Posterior vena cava (tissue), 2 donors: ENCODE results near the gene PLD4. TPM values are rescaled to one million over a fixed set of nuclear protein-coding genes. Genes with fewer than 3 reads are reported as not detected.
"Not testable (repeated sequence)": the region's sequence is repeated elsewhere in the genome, so short reads cannot be mapped to it uniquely, and the experiment has no call there.

Experiments
- DNase-seq: peaks from one replicate; pipeline ENCODE4 v3.0.0-alpha.2; 2020; ENCODE audit warnings: low spot score
- intact Hi-C, 2 donors: fragments of 100-400 bp; cut with DNase I; formaldehyde crosslinking; loops; one replicate each; pipeline versions ENCODE4 v1.14.1 to v1.14.2; 2022 to 2023
- total RNA-seq, 2 donors: library from RNA; stranded (reverse); fragmentation: NEBNext Ultra II Directional; extraction: Animal tissue kit (Norgen Biotek cat#: 25700); gene quantifications; one replicate each; pipeline ENCODE4 v1.2.1, GENCODE V29; 2021
- donor health status: DM: yes; HTN: yes; CAD: no.
- donor health status: DM: yes; HTN: yes; CAD: no.

PLD4 gene
- total RNA-seq, 2 donors from 2014 or later, result 0.24 TPM; not detected in 1

DNA sequence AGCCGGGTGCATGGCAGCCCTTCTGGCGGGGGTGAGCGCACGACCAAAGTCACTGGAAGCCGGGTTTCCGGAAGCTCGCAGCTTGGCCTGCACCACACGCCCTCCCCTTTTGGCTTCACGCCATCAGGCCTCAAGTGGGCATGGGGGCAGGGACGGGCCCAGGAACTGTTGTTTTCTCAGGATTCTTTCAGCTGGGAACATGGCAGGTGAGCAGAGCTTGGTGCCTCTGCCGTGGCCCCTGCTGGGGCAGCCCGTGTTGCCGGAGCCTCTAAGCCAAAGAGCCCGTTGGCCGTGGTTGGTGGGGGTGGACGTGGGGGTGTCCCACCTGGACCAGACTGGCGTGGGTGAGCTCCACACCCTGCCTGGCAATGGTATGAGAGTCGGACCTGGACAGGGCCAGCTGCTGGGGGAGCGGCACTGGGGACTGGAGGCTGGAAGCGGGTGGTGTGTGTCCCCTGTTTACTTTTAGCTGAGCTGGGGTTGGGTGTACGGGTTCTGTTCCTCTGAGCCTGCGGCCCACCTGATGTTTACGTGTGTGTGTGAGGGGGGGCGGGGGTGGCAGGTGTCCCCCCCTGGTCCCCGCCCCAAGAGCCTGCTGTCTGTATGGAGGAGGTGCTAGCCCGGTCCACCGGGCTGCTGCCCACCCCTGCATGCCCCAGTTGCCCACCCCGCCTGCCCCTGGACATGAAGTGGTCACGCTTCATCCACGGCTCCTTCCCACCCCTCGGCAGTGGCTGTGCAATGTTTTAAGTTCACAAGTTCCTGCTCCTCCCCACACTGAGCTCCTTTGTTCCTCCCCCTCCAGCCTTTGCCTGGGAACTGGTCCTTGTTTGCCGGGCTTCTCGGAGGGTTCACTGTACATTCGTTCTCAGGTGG lies 28.7 kb upstream of the PLD4 start:
- peak; percentile 80 for DNase-seq
- intact Hi-C loops, result loop anchor here (2.0 to 10.0 kb wide), 3 partner anchors 71 to 159 kb away; no protein-coding TSS in a partner anchor

DNA sequence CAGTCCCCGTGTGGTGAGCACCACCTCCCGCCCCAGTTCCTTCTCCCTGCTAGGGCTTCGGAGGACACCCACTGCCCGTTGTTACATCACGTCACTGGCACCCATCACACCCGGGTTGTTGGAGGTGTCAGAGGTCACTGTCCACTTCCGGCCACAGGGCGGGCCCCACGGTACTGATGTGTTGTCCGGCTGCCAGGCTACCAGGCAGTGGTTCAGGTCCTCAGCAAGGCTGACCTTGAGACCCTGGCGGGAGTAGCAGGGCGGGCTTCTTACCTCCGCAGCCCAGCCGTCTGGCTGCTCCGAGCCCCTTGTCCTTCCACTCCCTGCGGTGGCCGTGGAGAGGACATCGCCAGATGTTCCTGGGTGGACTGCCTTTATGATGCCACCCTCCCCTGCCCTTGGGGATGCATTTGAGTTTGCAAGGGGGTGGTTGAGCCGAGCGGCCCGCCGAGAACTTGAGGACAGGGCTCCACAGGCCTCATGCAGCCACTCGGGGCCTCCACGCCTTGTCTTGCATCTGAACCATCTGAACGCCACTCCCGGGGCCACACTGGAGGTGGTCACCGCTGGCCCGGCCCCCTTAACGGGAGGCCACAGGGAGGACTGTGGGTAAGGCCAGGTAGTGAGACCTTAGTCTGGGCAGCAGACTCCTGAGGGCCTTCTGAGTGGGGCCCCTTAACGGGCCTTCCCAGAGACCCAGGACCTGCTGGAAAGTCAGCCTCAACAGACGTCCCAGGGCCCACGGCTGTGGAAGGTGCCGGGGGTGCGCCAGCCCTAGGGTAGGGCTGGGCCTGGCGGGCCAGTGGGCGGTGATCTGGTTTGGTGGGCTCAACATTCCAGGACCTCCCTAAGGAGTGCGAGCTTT lies 27.1 kb upstream of the PLD4 start:
- intact Hi-C loops, result loop anchor here (2.0 to 10.0 kb wide), 3 partner anchors 70 to 157 kb away; no protein-coding TSS in a partner anchor

DNA sequence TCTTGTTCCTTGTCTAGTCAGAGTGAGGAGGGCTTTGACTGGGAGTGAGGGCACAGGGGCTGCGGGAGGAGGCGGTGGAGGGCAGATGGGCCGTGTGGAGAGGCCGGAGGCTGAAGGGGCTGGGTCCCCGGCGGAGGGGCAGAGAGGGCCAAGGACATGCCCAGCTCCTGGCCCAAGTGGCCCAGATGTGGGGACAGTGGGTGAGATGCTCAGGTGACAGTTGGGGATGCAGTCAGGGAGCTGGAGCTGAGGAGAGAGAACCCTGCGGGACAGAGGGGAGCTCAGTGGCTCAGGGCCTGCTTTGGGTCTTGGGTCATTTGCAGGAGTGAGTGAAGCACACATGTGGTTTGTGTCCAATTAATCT lies 26.5 kb upstream of the PLD4 start:
- no peak for DNase-seq
- intact Hi-C loops, result loop anchor here (5.0 to 10.0 kb wide), 2 partner anchors 69 to 157 kb away; no protein-coding TSS in a partner anchor

More for the DNA sequence above, 27.1 kb upstream of the PLD4 start:
- peak; percentile 80 for DNase-seq

DNA sequence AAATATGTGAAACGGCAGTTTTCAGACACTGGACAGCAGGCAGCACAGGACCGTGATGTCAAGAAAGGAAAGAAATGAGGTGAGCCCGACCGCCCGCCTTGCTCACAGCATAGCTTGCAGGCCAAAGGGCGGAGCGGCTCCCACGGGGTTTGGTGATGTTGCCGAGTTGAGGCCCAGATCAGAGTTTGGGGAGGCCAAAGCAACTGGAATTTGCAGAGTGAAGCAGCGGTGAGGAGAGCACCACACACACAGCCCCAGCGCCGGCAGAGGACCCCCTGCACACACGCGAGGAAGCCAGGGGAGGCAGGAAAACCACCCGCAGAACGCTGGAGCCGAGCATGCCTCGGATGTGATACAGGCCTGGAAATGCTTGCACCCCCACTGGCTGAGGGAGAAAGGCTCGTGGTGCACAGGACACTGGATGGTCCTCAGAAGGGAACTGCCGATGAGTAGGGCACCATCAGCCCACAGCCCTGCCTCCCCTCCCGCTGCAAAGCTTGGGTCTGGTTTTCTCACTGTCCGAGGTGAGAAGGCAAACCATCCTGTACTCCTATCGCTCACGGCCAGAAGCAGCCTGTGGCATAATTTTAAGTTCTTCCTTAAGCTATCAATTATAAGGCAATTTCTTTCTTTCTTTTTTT lies 25.7 kb upstream of the PLD4 start:
- peak; percentile 80 for DNase-seq
- intact Hi-C loops, result loop anchor here (5.0 to 10.0 kb wide), 2 partner anchors 68 to 156 kb away; no protein-coding TSS in a partner anchor

DNA sequence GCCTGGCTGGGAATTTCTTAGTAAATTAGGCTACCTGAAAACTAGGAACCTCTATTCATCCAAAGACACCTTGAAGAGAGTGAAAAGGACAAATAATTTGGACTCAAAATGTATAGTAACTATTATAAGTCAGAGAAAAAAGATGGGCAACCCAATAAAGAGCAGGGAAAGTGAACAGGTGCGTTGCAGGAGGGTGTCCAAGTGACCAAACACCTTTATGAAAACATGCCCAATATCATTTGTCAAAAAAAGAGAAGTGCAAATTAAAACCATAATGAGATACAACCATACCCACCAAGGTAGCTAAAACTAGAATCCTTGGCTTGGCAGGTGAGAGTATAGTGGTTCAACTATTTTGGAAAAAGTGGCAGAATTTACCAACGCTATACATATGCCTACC lies 24.9 kb upstream of the PLD4 start:
- intact Hi-C loops, result loop anchor here (5.0 to 10.0 kb wide), 2 partner anchors 68 to 155 kb away; no protein-coding TSS in a partner anchor
- DNase-seq, result no peak

DNA sequence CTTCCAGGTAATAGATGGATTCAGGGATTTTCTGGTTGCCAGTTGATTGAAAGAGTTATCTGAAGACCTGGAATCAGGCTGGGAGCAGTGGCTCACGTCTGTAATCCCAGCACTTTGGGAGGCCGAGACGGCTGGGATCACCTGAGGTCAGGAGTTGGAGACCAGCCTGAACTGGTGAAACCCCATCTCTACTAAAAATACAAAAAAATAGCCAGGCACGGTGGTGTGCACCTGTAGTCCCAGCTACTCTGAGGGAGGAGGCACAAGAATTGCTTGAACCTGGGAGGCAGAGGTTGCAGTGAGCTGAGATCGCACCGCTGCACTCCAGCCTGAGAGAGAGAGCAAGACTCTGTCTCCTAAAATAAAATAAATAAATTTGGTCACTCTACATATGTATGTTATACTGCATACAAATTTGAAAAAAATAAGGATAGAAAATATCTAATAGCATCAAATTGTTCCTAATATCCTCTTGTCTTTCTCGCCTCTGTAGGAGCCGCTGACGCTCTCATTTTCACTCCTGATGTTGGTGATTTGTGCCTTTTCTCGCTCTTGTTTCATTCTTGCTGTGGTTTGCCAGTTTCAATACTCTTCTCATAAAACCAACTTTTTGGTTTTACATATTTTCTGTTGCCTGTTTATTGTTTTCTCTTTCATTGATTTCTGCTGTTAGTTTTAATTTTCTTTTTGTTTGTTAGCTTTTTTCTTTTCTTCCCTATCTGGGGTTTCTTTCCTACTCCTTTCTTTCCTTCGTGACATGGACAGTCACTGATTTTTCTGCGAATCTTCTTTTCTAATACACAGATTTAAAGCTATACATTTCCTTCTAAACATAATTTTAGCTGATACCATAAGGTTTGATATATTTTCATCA lies 23.8 kb upstream of the PLD4 start:
- intact Hi-C loops, result no loop called here

DNA sequence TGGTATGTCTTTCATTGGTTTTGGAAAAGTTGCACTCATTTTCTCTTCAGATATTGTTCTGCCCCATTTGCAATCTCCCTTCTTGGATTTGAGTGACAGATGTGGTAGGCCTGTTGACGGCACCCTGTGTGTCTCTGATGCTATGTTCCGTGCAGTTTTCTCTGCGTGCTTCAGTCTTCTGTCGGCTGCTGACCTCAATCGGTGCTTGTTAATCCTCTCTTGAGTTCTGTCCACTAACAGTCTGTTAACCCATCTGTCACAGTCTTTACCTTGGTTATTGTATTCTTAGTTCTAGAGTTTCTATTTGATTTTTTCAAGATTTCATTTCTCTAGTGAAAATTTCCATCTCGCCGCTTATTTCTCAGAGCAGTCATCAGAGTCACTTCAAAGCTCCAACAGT lies 20.7 kb upstream of the PLD4 start:
- intact Hi-C loops, result no loop called here
- no peak for DNase-seq

More for the DNA sequence above, 23.8 kb upstream of the PLD4 start:
- DNase-seq, result no peak

DNA sequence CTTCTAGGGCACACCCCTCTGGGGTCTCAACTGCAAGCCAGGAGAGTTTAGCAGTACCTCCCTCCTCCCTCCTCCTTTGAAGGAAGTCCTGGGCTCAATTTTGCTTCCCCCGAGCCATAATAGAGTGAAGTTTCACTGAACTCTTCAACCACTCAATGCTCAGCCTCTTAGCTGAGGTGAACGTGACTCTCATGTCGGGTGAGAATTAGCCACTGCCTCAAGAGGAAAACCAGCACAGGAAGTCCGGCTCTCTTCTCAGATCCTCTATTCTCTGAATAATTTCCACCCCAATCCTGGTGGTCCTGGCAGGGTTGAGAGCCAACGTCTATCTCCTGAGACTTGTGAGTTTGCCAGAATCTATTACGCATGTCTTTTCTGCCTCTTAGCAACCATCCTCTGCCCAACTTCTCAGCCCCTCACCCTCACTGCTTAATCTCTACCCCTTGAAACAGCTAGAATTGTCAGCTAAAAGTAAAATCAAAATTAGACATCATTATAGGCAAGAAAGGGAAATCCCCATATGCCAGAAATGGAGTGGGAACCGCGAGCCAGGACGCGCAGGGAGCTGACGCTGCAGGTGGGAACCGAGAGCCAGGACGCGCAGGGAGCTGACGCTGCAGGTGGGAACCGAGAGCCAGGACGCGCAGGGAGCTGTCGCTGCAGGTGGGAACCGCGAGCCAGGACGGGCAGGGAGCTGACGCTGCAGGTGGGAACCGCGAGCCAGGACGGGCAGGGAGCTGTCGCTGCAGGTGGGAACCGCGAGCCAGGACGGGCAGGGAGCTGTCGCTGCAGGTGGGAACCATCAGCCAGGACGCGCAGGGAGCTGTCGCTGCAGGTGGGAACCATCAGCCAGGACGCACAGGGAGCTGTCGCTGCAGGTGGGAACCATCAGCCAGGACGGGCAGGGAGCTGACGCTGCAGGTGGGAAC lies 19.8 kb upstream of the PLD4 start:
- DNase-seq, result peak; percentile 34
- intact Hi-C loops, result not testable (repeated sequence)

DNA sequence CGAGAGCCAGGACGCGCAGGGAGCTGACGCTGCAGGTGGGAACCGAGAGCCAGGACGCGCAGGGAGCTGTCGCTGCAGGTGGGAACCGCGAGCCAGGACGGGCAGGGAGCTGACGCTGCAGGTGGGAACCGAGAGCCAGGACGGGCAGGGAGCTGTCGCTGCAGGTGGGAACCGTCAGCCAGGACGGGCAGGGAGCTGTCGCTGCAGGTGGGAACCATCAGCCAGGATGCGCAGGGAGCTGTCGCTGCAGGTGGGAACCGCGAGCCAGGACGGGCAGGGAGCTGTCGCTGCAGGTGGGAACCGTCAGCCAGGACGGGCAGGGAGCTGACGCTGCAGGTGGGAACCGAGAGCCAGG lies 19.1 kb upstream of the PLD4 start:
- not testable (repeated sequence) for DNase-seq

DNA sequence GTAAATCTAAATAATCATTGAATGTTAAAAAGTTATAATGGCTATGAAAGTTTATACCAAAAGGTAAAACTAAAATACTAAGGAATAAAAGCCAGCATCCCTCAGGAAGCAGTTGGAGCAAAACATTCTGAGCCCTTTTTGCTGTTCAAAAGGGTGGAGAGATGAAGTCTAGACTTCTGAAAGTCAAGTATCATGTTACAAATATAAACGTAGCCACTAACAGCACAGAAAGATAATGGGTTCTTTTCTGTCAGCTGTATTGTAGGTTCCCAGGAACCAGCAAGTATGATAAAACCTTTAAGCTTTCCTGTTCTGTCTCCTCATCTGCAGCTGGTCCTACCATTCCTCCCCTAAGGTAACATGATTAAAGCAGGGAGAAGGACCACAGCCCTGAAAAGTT lies 16.4 kb upstream of the PLD4 start:
- DNase-seq, result no peak
- intact Hi-C loops, result no loop called here

More for the DNA sequence above, 19.1 kb upstream of the PLD4 start:
- intact Hi-C loops, result not testable (repeated sequence)

DNA sequence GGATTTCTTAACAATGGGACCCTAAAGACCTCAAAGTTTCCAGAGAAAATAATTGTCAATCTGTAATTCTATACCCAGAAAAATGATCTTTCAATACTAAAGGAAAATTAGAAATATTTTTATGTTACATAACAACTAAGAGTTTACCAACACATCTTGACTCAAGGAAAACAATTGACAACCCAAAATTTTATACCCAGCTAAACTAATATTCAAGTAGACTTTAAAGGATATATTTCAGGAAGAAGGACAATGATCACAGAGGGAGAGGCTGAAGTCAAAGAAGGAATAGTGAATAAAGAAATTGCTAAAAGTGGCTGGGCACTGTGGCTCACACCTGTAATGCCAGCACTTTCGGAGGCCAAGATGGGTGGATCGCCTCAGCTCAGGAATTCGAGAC lies 12.6 kb upstream of the PLD4 start:
- intact Hi-C loops, result no loop called here
- DNase-seq, result no peak

DNA sequence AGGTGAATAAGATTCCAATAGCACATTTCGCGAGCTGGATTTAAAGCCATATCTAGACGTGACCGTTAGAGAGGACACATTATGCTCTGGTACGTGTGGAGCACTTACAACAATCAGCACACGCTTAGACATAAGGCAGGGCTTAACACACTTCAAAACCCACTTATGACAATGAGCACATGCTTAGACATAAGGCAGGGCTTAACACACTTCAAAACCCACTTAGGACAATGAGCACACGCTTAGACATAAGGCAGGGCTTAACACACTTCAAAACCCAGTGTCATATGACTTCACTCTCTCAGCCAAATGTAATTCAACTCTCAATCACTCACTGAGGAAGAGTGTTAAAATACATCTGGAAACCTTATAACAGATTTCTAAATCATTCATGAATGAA lies 11.2 kb upstream of the PLD4 start:
- intact Hi-C loops, result no loop called here
- no peak for DNase-seq

DNA sequence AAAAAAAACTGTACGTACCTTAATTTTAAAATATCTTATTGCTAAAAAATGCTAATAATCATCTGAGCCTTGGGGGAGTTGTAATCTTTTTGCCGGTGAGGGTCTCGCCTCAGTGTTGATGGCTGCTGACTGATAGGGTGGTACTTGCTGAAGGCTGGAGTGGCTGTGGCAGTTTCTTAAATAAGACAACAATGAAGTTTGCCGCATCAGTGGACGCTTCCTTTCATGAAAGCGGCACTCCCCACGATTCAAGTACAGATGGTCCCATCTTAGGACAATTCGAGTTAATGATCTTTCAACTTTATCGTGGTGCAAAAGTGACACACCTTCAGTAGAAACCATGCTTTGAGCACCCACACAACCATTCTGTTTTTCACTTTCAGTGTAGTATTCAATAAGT lies 7.6 kb upstream of the PLD4 start:
- peak; percentile 2 for DNase-seq
- intact Hi-C loops, result no loop called here

DNA sequence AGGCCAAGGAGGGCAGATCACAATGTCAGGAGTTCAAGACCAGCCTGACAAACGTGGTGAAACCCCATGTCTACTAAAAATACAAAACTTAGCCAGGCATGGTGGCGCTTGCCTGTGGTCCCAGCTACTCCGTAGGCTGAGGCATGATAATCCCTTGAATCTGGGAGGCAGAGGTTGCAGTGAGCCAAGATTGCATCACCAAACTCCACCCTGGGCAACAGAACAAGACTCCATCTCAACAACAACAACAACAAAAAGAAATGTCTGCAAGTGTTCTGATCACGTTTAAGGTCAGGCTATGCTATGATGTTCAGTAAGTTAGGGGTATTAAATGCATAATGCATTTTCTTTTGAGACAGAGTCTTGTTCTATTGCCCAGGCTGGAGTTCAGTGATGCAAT lies 6.7 kb upstream of the PLD4 start:
- intact Hi-C loops, result no loop called here
- peak; percentile 36 for DNase-seq

DNA sequence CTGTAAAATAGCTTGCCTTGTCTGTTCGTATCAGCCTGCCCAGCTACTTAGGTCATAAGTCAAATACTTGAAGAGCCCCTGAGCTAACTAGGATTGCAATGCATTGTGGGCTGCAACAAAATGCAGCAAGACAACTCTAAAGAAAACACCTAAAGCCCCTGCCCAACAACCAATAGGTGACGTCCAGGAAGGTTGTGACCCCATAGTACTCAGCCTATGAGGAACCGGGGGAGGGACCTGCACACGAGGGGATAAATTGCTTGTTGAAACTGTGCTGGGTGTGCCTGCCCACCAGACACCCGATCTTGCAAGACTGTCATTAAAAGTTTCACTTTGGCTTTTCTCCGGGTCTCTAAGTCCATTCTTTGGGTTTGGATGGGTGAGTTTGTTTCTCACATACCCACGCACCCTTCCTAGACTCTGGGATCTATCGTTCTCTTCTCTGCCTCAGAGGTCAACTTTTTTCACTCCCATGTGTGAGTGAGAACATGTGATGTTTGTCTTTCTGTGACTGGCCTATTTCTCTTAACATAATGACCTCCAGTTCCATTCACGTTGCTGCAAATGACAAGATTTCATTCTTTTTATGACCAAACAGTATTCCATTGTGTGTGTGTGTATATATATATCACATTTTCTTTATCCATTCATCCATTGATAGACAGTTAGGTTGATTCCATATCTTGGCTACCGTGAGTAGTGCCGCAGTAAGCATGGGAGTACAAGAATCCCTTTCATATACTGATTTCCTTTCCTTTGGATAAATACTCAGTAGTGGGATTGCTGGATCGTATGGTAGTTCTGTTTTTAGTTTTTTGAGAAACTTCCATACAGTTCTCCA lies 5.3 kb upstream of the PLD4 start:
- DNase-seq, result peak; percentile 56
- intact Hi-C loops, result not testable (repeated sequence)

DNA sequence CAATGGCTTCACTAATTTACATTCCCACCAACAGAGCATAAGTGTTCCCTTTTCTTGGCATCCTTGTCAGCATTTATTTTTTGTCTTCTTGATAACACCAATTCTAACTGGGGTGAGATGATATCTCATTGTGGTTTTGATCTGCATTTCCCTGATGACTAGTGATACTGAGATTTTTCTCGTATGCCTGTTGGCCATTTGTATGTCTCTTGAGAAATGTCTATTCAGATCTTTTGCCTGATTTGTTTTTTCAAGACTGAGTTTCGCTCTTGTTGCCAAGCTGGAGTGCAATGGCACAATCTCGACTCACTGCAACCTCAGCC lies 4.7 kb upstream of the PLD4 start:
- intact Hi-C loops, result no loop called here
- no peak for DNase-seq
